GM12872 (cell line): ENCODE results near the gene COX19.

Source experiments
- TF ChIP-seq, protein P1 (sequence below): IDR thresholded peaks from 3 replicates; pipeline ENCODE4 v1.5.1; 2011; ENCODE audit warnings: low read depth, mild to moderate bottlenecking, low read length, moderate library complexity; ENCODE audit not compliant: insufficient read depth

Gene COX19

DNA sequence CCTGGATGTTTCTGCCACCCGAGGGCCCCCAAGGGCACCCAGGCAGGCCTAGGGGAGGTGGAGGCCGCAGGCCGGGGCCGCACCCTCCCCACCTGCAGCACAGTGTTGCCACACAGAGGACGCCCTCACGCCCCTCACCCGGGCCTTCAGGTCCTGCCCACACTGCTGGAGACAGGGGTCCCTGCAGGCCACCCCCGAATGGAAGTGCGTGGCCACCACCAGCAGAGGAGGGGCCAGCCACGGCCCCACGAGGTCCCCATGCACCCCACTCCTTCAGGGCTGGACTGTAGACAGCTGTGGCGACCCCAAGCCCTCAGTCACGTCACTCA is 56.3 kb downstream of the COX19 start:
- TF ChIP-seq, protein P1, sequence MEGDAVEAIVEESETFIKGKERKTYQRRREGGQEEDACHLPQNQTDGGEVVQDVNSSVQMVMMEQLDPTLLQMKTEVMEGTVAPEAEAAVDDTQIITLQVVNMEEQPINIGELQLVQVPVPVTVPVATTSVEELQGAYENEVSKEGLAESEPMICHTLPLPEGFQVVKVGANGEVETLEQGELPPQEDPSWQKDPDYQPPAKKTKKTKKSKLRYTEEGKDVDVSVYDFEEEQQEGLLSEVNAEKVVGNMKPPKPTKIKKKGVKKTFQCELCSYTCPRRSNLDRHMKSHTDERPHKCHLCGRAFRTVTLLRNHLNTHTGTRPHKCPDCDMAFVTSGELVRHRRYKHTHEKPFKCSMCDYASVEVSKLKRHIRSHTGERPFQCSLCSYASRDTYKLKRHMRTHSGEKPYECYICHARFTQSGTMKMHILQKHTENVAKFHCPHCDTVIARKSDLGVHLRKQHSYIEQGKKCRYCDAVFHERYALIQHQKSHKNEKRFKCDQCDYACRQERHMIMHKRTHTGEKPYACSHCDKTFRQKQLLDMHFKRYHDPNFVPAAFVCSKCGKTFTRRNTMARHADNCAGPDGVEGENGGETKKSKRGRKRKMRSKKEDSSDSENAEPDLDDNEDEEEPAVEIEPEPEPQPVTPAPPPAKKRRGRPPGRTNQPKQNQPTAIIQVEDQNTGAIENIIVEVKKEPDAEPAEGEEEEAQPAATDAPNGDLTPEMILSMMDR, result no peak

DNA sequence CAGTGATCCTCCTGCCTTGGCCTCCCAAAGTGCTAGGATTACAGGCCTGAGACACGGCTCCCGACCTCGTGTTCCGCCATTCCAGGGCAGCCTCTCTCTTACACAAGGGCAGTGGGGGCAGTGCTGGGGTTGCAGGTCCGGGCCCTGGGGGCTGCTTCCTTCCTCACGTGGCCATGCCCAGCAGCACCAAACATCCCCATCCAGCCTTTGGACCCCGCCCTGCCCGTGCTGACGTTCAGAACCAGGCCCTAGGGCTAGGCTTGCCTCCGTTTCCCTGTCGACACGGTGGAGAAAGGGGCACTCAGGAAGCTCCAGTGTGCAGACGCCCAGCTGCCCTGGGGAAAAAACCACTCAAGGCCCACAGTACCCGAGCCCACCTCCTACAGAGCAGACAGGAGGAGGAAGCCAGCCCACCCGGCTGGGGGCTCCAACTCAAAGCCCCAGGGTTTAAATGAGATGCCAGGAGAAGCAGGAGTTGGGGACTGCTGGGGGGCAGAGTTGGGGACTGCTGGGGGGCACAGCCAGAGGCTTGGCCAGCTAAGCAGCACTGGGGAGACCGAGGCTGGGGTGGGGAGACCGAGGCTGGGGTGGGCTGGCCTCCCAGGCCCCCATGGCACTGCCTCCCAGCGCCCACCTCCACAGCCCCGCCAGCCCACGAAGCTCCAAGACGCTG is 56.8 kb downstream of the COX19 start:
- TF ChIP-seq, protein P1, result no peak

DNA sequence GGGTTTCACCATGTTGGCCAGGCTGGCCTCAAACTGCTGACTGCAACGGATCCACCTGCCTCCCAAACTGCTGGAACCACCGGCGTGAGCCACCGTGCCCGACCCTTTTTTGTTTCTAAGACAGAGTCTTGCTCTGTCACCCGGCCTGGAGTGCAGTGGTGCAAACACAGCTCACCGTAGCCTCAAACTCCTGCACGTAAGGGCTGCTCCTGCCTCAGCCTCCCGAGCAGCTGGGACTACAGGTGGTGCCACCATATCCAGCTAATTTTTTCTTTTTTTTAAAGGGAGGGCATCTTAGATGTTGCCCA is 57.3 kb downstream of the COX19 start:
- TF ChIP-seq, protein P1, result no peak

DNA sequence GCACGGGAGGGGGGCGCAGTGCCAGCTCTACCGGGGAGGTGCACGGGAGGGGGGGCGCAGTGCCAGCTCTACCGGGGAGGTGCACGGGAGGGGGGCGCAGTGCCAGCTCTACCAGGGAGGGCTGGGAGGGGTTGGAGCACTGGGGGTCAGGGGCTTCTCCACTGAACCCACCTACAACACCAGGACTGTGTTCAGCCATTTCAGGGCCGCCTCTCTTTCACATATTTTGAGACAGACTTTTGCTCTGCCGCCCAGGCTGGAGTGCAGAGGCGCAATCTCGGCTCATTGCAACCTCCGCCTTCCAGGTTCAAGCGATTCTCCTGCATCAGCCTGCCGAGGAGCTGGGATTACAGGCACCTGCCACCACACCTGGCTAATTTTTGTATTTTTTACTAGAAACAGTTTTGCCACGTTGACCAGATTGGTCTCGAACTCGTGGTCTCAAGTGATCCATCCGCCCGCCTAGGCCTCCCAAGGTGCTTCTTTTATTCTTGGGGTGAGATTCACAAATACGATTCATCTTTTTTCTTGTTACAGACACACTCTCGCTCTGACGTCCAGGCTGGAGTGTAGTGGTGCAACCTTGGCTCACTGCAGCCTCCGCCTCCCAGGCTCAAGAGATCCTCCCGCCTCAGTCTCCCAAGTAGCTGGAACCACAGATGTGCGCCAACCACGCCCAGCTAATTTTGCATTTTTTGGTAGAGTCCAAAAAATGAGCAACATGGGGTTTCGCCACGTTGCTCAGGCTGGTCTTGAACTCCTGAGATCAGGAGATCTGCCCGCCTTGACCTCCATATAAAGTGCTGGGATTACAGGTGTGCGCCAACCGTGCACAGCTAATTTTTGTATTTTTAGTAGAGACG is 57.9 kb downstream of the COX19 start:
- TF ChIP-seq, protein P1, result no peak

DNA sequence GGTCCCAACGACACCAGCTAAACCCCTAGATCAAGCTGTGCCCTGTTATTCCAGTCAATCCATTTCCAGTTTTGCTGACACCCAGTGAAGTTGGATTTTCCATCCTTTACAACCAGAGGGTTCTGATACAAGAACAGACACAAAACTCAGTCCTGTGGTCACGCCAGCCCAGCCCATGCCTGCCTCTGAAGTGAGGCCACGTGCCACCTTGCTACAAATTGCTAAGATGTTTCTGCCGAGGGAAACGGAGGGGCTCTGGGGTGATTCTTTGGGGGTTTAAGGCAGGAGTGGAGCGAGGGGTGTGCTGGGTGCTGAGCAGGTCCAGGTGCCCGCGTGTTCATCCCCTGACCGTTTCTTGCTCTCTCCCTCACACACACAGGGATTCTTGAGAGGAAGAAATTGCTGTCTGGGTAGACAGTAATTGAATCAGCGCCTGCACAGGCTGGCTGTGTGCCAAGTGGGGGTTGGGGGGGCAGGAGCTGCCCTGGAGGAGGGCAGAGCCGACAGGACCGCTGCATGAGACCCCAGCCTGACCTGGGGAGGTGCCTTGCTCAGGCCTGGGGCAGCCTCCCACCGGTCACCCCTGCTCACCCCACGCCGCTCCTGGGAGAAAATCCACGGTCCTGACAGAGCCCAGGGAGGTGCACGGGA is 58.9 kb downstream of the COX19 start:
- TF ChIP-seq, protein P1, result no peak
